B cell (primary cell): ENCODE data around the gene RHEBL1. TPM values are rescaled to one million over a fixed set of nuclear protein-coding genes. Genes with fewer than 3 reads are reported as not detected.

Source experiments
- ATAC-seq: fragments of 200-7000 bp; cut with Tn5 transposase; one replicate; pipeline ENCODE4 v1.10.0; 2021; ENCODE audit warnings: low read depth, mild to moderate bottlenecking, moderate number of reproducible peaks, moderate library complexity
- CTCF ChIA-PET: fragments of 350-600 bp; sonication (Branson Sonifier 250); formaldehyde crosslinking; loops from one replicate; lab custom pipeline; 2021; ENCODE audit warnings: antibody characterized with exemption, inconsistent platforms; lab: Charles Lee
- POLR2A ChIA-PET: fragments of 350-600 bp; sonication (Branson Sonifier 250); formaldehyde crosslinking; loops from one replicate; lab custom pipeline; 2021; ENCODE audit warnings: antibody characterized with exemption; lab: Charles Lee
- DNase-seq: peaks from one replicate; pipeline ENCODE4 v3.0.0; 2013
- H2AFZ ChIP-seq: 2 replicates; pipeline ENCODE4 v1.6.1; 2012; ENCODE audit warnings: mild to moderate bottlenecking, low read depth, low read length; ENCODE audit not compliant: insufficient read depth, poor library complexity, severe bottlenecking
- H3K27ac ChIP-seq, 2 donors: 1 replicate in 1 of 2; 2 replicates in 1 of 2; pipeline ENCODE4 v1.5.1; 2012 to 2013; ENCODE audit warnings: low read length in 2 of 2, mild to moderate bottlenecking in 2 of 2, moderate library complexity in 1 of 2
- H3K27me3 ChIP-seq, 4 experiments: fragments of 200-600 bp in 1 of 4; sonication (generic) in 1 of 4; replicated peaks in 1 of 4; 1 replicate in 2 of 4; 2 replicates in 2 of 4; pipeline versions ENCODE4 v1.6.1 to v1.7.0; 2013 to 2016; ENCODE audit warnings: low read length in 3 of 4, mild to moderate bottlenecking in 2 of 4, mixed read lengths in 1 of 4, moderate library complexity in 1 of 4; ENCODE audit not compliant: insufficient read depth in 4 of 4, control insufficient read depth in 3 of 4; ENCODE audit errors: control extremely low read depth in 1 of 4
- H3K36me3 ChIP-seq, 2 experiments: replicated peaks in 1 of 2; 1 replicate in 1 of 2; 2 replicates in 1 of 2; pipeline versions ENCODE4 v1.6.1 to v1.7.1; 2013; ENCODE audit warnings: low read length in 1 of 2; ENCODE audit not compliant: insufficient read depth in 2 of 2, control insufficient read depth in 1 of 2; ENCODE audit errors: control extremely low read depth in 1 of 2, extremely low read depth in 1 of 2
- H3K4me1 ChIP-seq, 2 donors: fragments of 200-600 bp in 1 of 2; sonication (generic) in 1 of 2; 1 replicate in 1 of 2; 2 replicates in 1 of 2; pipeline versions ENCODE4 v1.5.1 to v1.6.1; 2013 to 2017; ENCODE audit warnings: low read length in 2 of 2; ENCODE audit not compliant: control insufficient read depth in 2 of 2, insufficient read depth in 2 of 2
- H3K4me2 ChIP-seq: replicated peaks from 2 replicates; pipeline ENCODE3; 2012; ENCODE audit warnings: mild to moderate bottlenecking, low read depth, low read length; ENCODE audit not compliant: poor library complexity, severe bottlenecking
- H3K4me3 ChIP-seq, 5 experiments: fragments of 200-600 bp in 1 of 5; sonication (generic) in 1 of 5; 1 replicate in 3 of 5; 2 replicates in 2 of 5; pipeline versions ENCODE4 v1.5.1 to v1.7.0; 2011 to 2016; ENCODE audit warnings: low read length in 4 of 5, mild to moderate bottlenecking in 4 of 5, low read depth in 2 of 5, control low read depth in 1 of 5, moderate library complexity in 1 of 5; ENCODE audit not compliant: insufficient read depth in 1 of 5; ENCODE audit errors: control extremely low read depth in 1 of 5, extremely low read depth in 1 of 5
- H3K79me2 ChIP-seq: fragments of 200-600 bp; sonication (generic); one replicate; pipeline ENCODE4 v1.6.0; 2016; ENCODE audit warnings: low read length; ENCODE audit not compliant: control insufficient read depth, insufficient read depth
- H3K9ac ChIP-seq: fragments of 200-600 bp; sonication (generic); 2 replicates; pipeline ENCODE4 v1.6.1; 2017; ENCODE audit warnings: mild to moderate bottlenecking, low read length, moderate library complexity
- H3K9me3 ChIP-seq, 3 donors: one replicate each; pipeline versions ENCODE4 v1.6.1 to v1.7.1; 2013; ENCODE audit warnings: low read length in 2 of 3; ENCODE audit not compliant: control insufficient read depth in 2 of 3, insufficient read depth in 1 of 3; ENCODE audit errors: control extremely low read depth in 1 of 3
- H4K20me1 ChIP-seq: 2 replicates; pipeline ENCODE4 v1.6.0; 2012; ENCODE audit warnings: mild to moderate bottlenecking, low read length; ENCODE audit not compliant: insufficient read depth, control insufficient read depth, poor library complexity, severe bottlenecking
- H3K27ac Mint-ChIP-seq: one replicate; pipeline ENCODE4 v1.8.0; 2021; ENCODE audit warnings: mixed read lengths
- H3K27me3 Mint-ChIP-seq: one replicate; pipeline ENCODE4 v1.8.0; 2021; ENCODE audit warnings: mixed read lengths
- H3K4me1 Mint-ChIP-seq: one replicate; pipeline ENCODE4 v1.8.0; 2021; ENCODE audit warnings: mixed read lengths
- H3K4me3 Mint-ChIP-seq: one replicate; pipeline ENCODE4 v1.8.0; 2021; ENCODE audit warnings: mixed read lengths
- H3K9me3 Mint-ChIP-seq: one replicate; pipeline ENCODE4 v1.8.0; 2022; ENCODE audit warnings: mixed read lengths; ENCODE audit not compliant: insufficient read depth
- EZH2 ChIP-seq: IDR thresholded peaks from 2 replicates; pipeline ENCODE4 v1.6.1; 2012; ENCODE audit warnings: borderline replicate concordance, low read depth, mild to moderate bottlenecking, moderate library complexity, low read length; ENCODE audit not compliant: insufficient read depth, poor library complexity, severe bottlenecking
- WGBS: methylation state at CpG from one replicate; pipeline ENCODE4 v1.1.5; 2013; ENCODE audit warnings: missing lambda C conversion rate; ENCODE audit not compliant: insufficient coverage; 5-methylcytosine and 5-hydroxymethylcytosine counted together
- intact Hi-C: fragments of 100-400 bp; cut with micrococcal nuclease; formaldehyde crosslinking; loops from one replicate; pipeline ENCODE4 v1.10.0; 2022
- polyA plus RNA-seq: library from polyadenylated mRNA; depleted of rRNA; stranded (reverse); fragments of >200 nt; gene quantifications from 2 replicates; pipeline ENCODE4 v1.2.3, GENCODE V29; 2012
- total RNA-seq, 2 donors: library from RNA; stranded (reverse); fragments of 120-200 nt in 1 of 2; gene quantifications; 1 replicate in 1 of 2; 2 replicates in 1 of 2; pipeline versions ENCODE4 v1.2.3 to v1.2.4, GENCODE V29; 2013 to 2022
- TF ChIP-seq, protein P1 (sequence below): fragments of 200-600 bp; IDR thresholded peaks from one replicate; pipeline ENCODE4 v1.8.0; 2022; ENCODE audit warnings: antibody characterized with exemption, mild to moderate bottlenecking

Gene RHEBL1
- total and polyA plus RNA-seq, 2 donors (not counting 1 experiment from before 2014, with no cell fraction given) = 3.0 to 6.1 TPM

- no peak overlapping the region for H3K27ac ChIP-seq
- POLR2A ChIA-PET = interaction anchor here (0.9 to 1.9 kb wide), 3 partner anchors 26 to 98 kb away, joined by 3 to 8 read pairs (median 4); partner anchors contain the start of gene TUBA1B
- CTCF ChIA-PET = interaction anchor here (0.6 to 11.5 kb wide), 11 partner anchors 10 to 145 kb away, joined by 3 to 199 read pairs (median 18); partner anchors contain the start of genes DHH, LMBR1L, RHEBL1 and TUBA1A
- H2AFZ ChIP-seq = peak overlapping the region; percentile 66
- ATAC-seq (peak; percentile 28), DNase-seq (peak; percentile 75)
- intact Hi-C loops = loop anchor here (10.0 kb wide), 1 partner anchor 255 kb away; the partner anchor contains the start of gene DNAJC22
- H3K9ac ChIP-seq = peak overlapping the region; percentile 59
- WGBS = 1% methylated on average over 85 of the region's 88 CpGs
- H4K20me1 ChIP-seq = peaks cover 15% of the 10 kb centered on the region
- H3K4me2 ChIP-seq = peak overlapping the region; percentile 90
- H3K4me1 Mint-ChIP-seq = peaks cover 53% of the 10 kb centered on the region
- TF ChIP-seq EZH2 = peak; percentile 82
- TF ChIP-seq, protein P1, sequence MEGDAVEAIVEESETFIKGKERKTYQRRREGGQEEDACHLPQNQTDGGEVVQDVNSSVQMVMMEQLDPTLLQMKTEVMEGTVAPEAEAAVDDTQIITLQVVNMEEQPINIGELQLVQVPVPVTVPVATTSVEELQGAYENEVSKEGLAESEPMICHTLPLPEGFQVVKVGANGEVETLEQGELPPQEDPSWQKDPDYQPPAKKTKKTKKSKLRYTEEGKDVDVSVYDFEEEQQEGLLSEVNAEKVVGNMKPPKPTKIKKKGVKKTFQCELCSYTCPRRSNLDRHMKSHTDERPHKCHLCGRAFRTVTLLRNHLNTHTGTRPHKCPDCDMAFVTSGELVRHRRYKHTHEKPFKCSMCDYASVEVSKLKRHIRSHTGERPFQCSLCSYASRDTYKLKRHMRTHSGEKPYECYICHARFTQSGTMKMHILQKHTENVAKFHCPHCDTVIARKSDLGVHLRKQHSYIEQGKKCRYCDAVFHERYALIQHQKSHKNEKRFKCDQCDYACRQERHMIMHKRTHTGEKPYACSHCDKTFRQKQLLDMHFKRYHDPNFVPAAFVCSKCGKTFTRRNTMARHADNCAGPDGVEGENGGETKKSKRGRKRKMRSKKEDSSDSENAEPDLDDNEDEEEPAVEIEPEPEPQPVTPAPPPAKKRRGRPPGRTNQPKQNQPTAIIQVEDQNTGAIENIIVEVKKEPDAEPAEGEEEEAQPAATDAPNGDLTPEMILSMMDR = peak; percentile 31
- H3K4me1 ChIP-seq = peaks cover 62 to 64% of the 10 kb centered on the region in 2 donors
- peak overlapping the region; percentile 79 for H3K4me3 Mint-ChIP-seq
- peak overlapping the region; percentile 3 to 47 (median 28) for H3K4me3 ChIP-seq
- H3K79me2 ChIP-seq = no peaks in the 10 kb centered on the region
- no peaks in the 10 kb centered on the region for H3K36me3 ChIP-seq
- peaks cover 0 to 27% (median 0%) of the 10 kb centered on the region in 3 donors for H3K9me3 ChIP-seq
- H3K27ac Mint-ChIP-seq = peak overlapping the region; percentile 54
- H3K27me3 Mint-ChIP-seq = peaks cover 51% of the 10 kb centered on the region
- H3K27me3 ChIP-seq = peaks cover 0 to 74% (median 49%) of the 10 kb centered on the region in 4 experiments
- H3K9me3 Mint-ChIP-seq = no peaks in the 10 kb centered on the region
Observed at GRCh38 chr12:49089821-49090773, 20.3 kb upstream of the RHEBL1 start.
